ENCODE measurements around the gene VPS37C. TPM values are rescaled to one million over a fixed set of nuclear protein-coding genes. Genes with fewer than 3 reads are reported as not detected.

VPS37C gene
- total RNA-seq, 1 experiment from 2014 or later, result 23.4 TPM

- ChIA-PET CTCF (interaction anchor here (0.9 to 2.5 kb wide), 2 partner anchors 83 to 154 kb away, joined by 3 to 10 read pairs; no protein-coding TSS in a partner anchor), POLR2A (no interaction called here)
- Mint-ChIP-seq H3K4me3 (no peak overlapping the region), H3K27ac (no peak overlapping the region), H3K9me3 (no peaks in the 10 kb centered on the region), H3K4me1 (peaks cover under 1% of the 10 kb centered on the region), H3K27me3 (ENCODE audit: low read depth) (no peaks in the 10 kb centered on the region; the same call in 1 of the 2 replicates), H3K36me3 (no peaks in the 10 kb centered on the region)
- TF ChIP-seq USF2 (CRISPR knock-in tag; IDR thresholded peaks at IDR 0.05), result peak; percentile 61
- no peak for TF ChIP-seq ZNF416 (CRISPR knock-in tag; IDR thresholded peaks at IDR 0.05)
- ATAC-seq (no peak), DNase-seq (ENCODE audit: low spot score) (no peak)
These were observed 36.5 kb downstream of the VPS37C start for GRCh38 chr11:61124574-61125309.

DNA sequence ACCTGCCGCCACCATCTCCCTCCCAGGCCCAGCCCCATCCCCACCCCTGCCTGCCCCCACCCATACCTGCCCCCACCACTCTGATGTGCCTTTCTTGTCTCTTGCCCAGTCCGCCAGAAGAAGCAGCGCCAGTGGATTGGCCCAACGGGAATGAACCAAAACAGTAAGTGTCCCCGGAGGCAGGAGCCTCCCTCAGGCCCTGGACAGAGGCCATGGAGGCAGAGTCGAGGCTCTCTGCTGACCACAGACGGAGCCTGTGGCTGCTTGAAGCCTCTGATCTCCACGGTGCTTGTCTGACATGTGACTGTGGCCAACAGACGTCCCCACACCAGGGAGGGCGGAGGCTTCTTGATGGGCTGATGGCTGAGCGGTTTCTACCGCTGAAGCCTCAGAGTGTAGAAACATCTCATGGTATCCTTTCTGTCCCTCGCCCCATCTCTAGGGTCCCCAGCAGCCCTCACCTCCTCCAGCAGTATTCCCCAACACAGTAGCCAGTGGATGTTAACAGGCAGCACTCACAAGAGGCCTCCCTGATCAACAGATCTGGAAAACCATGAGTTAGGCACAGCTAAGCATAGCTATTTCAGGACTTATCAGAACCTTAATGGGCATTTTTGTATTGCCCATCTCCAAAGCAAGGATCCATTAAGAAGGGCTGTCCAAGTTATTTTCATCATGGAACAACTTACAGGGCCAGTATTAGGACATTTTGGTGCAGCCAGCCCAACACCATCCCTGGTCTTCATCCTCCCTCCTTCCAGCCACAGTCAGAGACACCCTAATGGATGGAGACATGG is 37.3 kb downstream of the VPS37C start:
- H3K9me3 Mint-ChIP-seq, result no peaks in the 10 kb centered on the region
- H3K36me3 Mint-ChIP-seq, result no peaks in the 10 kb centered on the region
- CTCF ChIA-PET, result interaction anchor here (0.9 kb wide), 1 partner anchor 82 kb away, joined by 3 read pairs; no protein-coding TSS in a partner anchor
- no peaks in the 10 kb centered on the region for H3K4me1 Mint-ChIP-seq
- no peak overlapping the region for H3K4me3 Mint-ChIP-seq
- H3K27me3 Mint-ChIP-seq (ENCODE audit: low read depth), result no peaks in the 10 kb centered on the region
- TF ChIP-seq, protein P1, sequence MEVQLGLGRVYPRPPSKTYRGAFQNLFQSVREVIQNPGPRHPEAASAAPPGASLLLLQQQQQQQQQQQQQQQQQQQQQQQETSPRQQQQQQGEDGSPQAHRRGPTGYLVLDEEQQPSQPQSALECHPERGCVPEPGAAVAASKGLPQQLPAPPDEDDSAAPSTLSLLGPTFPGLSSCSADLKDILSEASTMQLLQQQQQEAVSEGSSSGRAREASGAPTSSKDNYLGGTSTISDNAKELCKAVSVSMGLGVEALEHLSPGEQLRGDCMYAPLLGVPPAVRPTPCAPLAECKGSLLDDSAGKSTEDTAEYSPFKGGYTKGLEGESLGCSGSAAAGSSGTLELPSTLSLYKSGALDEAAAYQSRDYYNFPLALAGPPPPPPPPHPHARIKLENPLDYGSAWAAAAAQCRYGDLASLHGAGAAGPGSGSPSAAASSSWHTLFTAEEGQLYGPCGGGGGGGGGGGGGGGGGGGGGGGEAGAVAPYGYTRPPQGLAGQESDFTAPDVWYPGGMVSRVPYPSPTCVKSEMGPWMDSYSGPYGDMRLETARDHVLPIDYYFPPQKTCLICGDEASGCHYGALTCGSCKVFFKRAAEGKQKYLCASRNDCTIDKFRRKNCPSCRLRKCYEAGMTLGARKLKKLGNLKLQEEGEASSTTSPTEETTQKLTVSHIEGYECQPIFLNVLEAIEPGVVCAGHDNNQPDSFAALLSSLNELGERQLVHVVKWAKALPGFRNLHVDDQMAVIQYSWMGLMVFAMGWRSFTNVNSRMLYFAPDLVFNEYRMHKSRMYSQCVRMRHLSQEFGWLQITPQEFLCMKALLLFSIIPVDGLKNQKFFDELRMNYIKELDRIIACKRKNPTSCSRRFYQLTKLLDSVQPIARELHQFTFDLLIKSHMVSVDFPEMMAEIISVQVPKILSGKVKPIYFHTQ (CRISPR knock-in tag; IDR thresholded peaks at IDR 0.05), result no peak
- TF ChIP-seq HMGA2 (CRISPR knock-in tag; IDR thresholded peaks at IDR 0.05) (no peak), ZNF512 (CRISPR knock-in tag; IDR thresholded peaks at IDR 0.05; ENCODE audit: borderline replicate concordance) (no peak), NR3C1 (CRISPR knock-in tag; conservative IDR thresholded peaks at IDR 0.05; ENCODE audit: low read depth) (no peak), MXD4 (CRISPR knock-in tag; IDR thresholded peaks at IDR 0.05; ENCODE audit: borderline replicate concordance) (no peak), SMAD3 (CRISPR knock-in tag; IDR thresholded peaks at IDR 0.05; ENCODE audit: borderline replicate concordance) (no peak), USF2 (CRISPR knock-in tag; IDR thresholded peaks at IDR 0.05) (no peak), ZSCAN18 (CRISPR knock-in tag; IDR thresholded peaks at IDR 0.05) (no peak), SOX15 (CRISPR knock-in tag; IDR thresholded peaks at IDR 0.05) (no peak)
- POLR2A ChIA-PET, result no interaction called here
- no peak for DNase-seq (ENCODE audit: low spot score)
- H3K27ac Mint-ChIP-seq, result no peak overlapping the region
- ATAC-seq, result no peak

DNA sequence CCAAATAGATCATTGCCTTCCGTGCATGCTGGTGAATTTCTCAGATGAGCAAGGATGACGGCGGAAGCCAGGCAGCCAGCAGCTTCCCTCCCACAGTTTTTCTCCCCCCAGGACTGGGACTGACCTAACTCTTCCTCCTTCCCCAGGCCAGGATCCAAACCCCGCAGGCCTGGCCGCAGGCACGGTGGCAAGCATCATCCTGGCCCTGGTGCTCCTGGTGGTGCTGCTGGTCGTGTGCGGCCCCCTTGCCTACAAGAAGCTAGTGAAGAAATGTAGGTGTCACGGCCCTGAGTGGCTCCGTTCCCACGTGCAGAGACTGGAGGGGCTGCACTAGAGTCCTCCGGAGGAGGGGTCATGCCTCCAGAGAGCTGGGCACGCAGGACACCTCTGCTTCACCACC is 38.5 kb downstream of the VPS37C start:
- CTCF ChIA-PET, result no interaction called here
- Mint-ChIP-seq H3K4me1 (no peaks in the 10 kb centered on the region), H3K27ac (no peak overlapping the region), H3K27me3 (ENCODE audit: low read depth) (no peaks in the 10 kb centered on the region), H3K4me3 (no peak overlapping the region), H3K9me3 (no peaks in the 10 kb centered on the region), H3K36me3 (no peaks in the 10 kb centered on the region)
- DNase-seq (ENCODE audit: low spot score) (no peak), ATAC-seq (no peak)
- POLR2A ChIA-PET, result no interaction called here
- no peak for TF ChIP-seq PREB (CRISPR knock-in tag; IDR thresholded peaks at IDR 0.05; ENCODE audit: borderline replicate concordance)
- no peak for TF ChIP-seq CREM (CRISPR knock-in tag; IDR thresholded peaks at IDR 0.05)
- TF ChIP-seq, protein P2, sequence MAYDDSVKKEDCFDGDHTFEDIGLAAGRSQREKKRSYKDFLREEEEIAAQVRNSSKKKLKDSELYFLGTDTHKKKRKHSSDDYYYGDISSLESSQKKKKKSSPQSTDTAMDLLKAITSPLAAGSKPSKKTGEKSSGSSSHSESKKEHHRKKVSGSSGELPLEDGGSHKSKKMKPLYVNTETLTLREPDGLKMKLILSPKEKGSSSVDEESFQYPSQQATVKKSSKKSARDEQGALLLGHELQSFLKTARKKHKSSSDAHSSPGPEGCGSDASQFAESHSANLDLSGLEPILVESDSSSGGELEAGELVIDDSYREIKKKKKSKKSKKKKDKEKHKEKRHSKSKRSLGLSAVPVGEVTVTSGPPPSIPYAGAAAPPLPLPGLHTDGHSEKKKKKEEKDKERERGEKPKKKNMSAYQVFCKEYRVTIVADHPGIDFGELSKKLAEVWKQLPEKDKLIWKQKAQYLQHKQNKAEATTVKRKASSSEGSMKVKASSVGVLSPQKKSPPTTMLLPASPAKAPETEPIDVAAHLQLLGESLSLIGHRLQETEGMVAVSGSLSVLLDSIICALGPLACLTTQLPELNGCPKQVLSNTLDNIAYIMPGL (CRISPR knock-in tag; IDR thresholded peaks at IDR 0.05), result no peak
- TF ChIP-seq USF2 (CRISPR knock-in tag; IDR thresholded peaks at IDR 0.05), result no peak
- no peak for TF ChIP-seq SOX15 (CRISPR knock-in tag; IDR thresholded peaks at IDR 0.05)
- no peak for TF ChIP-seq TEAD4 (CRISPR knock-in tag; IDR thresholded peaks at IDR 0.05)
- no peak for TF ChIP-seq CREB1 (CRISPR knock-in tag; IDR thresholded peaks at IDR 0.05)
- no peak for TF ChIP-seq ATF3 (CRISPR knock-in tag; conservative IDR thresholded peaks at IDR 0.05)
